PC-9 (cell line): ENCODE data around the gene SMCO2. TPM values are rescaled to one million over a fixed set of nuclear protein-coding genes. Genes with fewer than 3 reads are reported as not detected.

Experiments
- BruUV-seq: library from RNA; stranded (reverse); fragments of 400-500 nt; replicated peaks from 2 replicates; lab custom pipeline; 2021; lab: Mats Ljungman, UMichigan
- CTCF ChIA-PET: fragments of 300-600 bp; sonication (Branson Sonifier 250); formaldehyde crosslinking; loops from one replicate; lab custom pipeline; 2022; ENCODE audit warnings: antibody characterized with exemption; lab: Charles Lee
- POLR2A ChIA-PET: fragments of 300-600 bp; sonication (Branson Sonifier 250); formaldehyde crosslinking; loops from one replicate; lab custom pipeline; 2022; ENCODE audit warnings: antibody characterized with exemption; ENCODE audit not compliant: unreplicated experiment; lab: Charles Lee
- DNase-seq, 2 experiments: peaks; one replicate each; pipeline versions ENCODE4 v3.0.0 to v3.0.0-alpha.2; 2015 to 2022; ENCODE audit warnings: mixed read lengths in 1 of 2
- H2AFZ ChIP-seq: fragments of 200-600 bp; sonication (generic); 2 replicates; pipeline ENCODE4 v1.8.1; 2017; ENCODE audit warnings: antibody characterized with exemption
- H3F3A ChIP-seq: fragments of 200-600 bp; sonication (generic); 2 replicates; pipeline ENCODE4 v1.8.1; 2017; ENCODE audit warnings: antibody characterized with exemption, mild to moderate bottlenecking, low read depth; ENCODE audit not compliant: insufficient read depth
- H3K27ac ChIP-seq: fragments of 200-600 bp; sonication (generic); 2 replicates; pipeline ENCODE4 v1.6.1; 2016; ENCODE audit warnings: mixed run types
- H3K27me3 ChIP-seq: fragments of 200-600 bp; sonication (generic); 2 replicates; pipeline ENCODE4 v1.6.1; 2016; ENCODE audit warnings: low read depth, mixed run types; ENCODE audit not compliant: insufficient read depth
- H3K36me3 ChIP-seq: fragments of 200-600 bp; sonication (generic); 2 replicates; pipeline ENCODE4 v1.6.1; 2016; ENCODE audit warnings: low read depth, mixed run types
- H3K4me1 ChIP-seq: fragments of 200-600 bp; sonication (generic); replicated peaks from 2 replicates; pipeline ENCODE4 v1.6.1; 2016; ENCODE audit warnings: mixed run types; ENCODE audit not compliant: insufficient read depth
- H3K4me2 ChIP-seq: fragments of 200-600 bp; sonication (generic); 2 replicates; pipeline ENCODE4 v1.6.1; 2017; ENCODE audit warnings: mixed run types
- H3K4me3 ChIP-seq: fragments of 200-600 bp; sonication (generic); 2 replicates; pipeline ENCODE4 v1.6.1; 2016; ENCODE audit warnings: mixed run types
- H3K79me2 ChIP-seq: fragments of 200-600 bp; sonication (generic); 2 replicates; pipeline ENCODE4 v1.6.1; 2017; ENCODE audit warnings: low read depth, mixed run types
- H3K9me2 ChIP-seq: fragments of 200-600 bp; sonication (generic); 2 replicates; pipeline ENCODE4 v1.8.1; 2017; ENCODE audit warnings: mild to moderate bottlenecking; ENCODE audit not compliant: insufficient read depth
- H3K9me3 ChIP-seq: fragments of 200-600 bp; sonication (generic); 2 replicates; pipeline ENCODE4 v1.8.1; 2016; ENCODE audit warnings: low read depth; ENCODE audit not compliant: insufficient read depth
- H4K20me1 ChIP-seq: fragments of 200-600 bp; sonication (generic); 2 replicates; pipeline ENCODE4 v1.8.1; 2017; ENCODE audit not compliant: insufficient read depth
- CTCF ChIP-seq: fragments of 200-600 bp; sonication (generic); conservative IDR thresholded peaks from 2 replicates; pipeline ENCODE4 v1.6.1; 2017; ENCODE audit warnings: mixed run types, antibody characterized with exemption, mild to moderate bottlenecking, moderate library complexity
- EZH2 ChIP-seq: fragments of 200-600 bp; sonication (generic); IDR thresholded peaks from 2 replicates; pipeline ENCODE4 v1.8.0; 2017; ENCODE audit warnings: antibody characterized with exemption, low read depth
- intact Hi-C: fragments of 100-400 bp; cut with micrococcal nuclease; formaldehyde crosslinking; loops from one replicate; pipeline ENCODE4 v1.10.0; 2022; ENCODE audit not compliant: unreplicated experiment
- total RNA-seq: library from RNA; stranded (reverse); gene quantifications from 2 replicates; pipeline ENCODE4 v1.2.3, GENCODE V29; 2021

SMCO2 gene
- total RNA-seq, 1 experiment from 2014 or later: 3.7 TPM

DNA sequence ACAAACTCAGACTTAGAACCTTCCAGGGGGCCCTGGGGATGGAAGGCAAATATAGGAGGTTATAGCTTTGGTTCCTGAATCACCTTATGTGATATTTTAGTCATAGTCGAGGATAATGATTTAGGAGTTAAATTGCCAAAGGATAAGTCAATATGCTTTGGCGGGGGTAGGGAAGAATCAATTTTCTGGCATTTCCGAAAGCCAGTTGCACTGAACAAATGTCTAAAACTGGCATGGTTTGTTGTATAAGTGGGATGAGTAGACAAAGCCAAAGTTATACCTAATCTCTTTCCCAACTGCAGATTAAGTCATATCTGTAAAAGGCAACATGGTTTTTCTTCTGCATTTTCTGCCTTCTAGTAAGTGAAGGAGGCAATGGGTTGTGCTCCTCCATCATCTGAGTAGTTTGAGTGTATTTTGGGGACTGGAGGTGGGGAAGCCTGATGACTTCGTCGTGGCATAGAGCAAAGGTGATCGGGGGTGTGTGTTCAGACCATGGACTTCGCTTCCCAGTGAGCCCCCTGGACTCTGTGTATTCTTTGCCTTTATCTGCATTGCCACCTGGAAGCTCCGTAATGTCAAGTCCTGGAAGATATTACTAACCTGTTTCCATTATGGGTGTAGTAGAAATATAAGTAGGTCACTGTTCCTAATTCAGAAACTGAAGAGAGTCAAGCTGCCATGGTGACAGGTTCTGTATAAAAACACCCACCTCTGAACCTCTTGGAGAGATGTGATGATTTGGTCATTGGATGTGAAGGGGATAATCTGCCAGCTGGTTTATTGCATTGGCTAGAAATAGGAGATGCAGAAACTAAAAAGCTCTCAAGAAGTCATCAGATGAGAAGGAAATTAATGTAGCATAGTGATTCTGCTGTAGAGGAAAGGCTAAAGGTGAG lies 102.0 kb downstream of the SMCO2 start:
- Histone ChIP-seq H3K4me3 (no peak overlapping the region), H2AFZ (no peak overlapping the region), H3K27ac (peak overlapping the region; percentile 98), H3K9me2 (no peaks in the 10 kb centered on the region), H4K20me1 (no peaks in the 10 kb centered on the region), H3K27me3 (no peaks in the 10 kb centered on the region), H3K9me3 (no peaks in the 10 kb centered on the region), H3K4me1 (peaks cover 38% of the 10 kb centered on the region), H3K4me2 (peak overlapping the region; percentile 83), H3K79me2 (peaks cover 33% of the 10 kb centered on the region), H3K36me3 (no peaks in the 10 kb centered on the region), H3F3A (peaks cover 24% of the 10 kb centered on the region)
- no TSS peak for BruUV-seq
- TF ChIP-seq CTCF: no peak
- TF ChIP-seq EZH2: no peak
- intact Hi-C loops: loop anchor here (1.0 kb wide), 4 partner anchors 24 to 87 kb away; partner anchors contain the start of gene PPFIBP1
- CTCF ChIA-PET: interaction anchor here (0.6 kb wide), 1 partner anchor 21 kb away, joined by 3 read pairs; no protein-coding TSS in a partner anchor
- POLR2A ChIA-PET: no interaction called here
- no peak for DNase-seq

- Histone ChIP-seq H2AFZ (peak overlapping the region; percentile 76), H3K4me3 (peak overlapping the region; percentile 52; the same call in 1 of the 2 replicates), H3K27ac (peak overlapping the region; percentile 98), H3K4me2 (peak overlapping the region; percentile 83), H3K79me2 (peaks cover 33% of the 10 kb centered on the region), H3F3A (peaks cover 24% of the 10 kb centered on the region), H3K9me3 (no peaks in the 10 kb centered on the region), H3K27me3 (no peaks in the 10 kb centered on the region), H3K9me2 (no peaks in the 10 kb centered on the region), H3K36me3 (no peaks in the 10 kb centered on the region), H4K20me1 (no peaks in the 10 kb centered on the region), H3K4me1 (peaks cover 38% of the 10 kb centered on the region)
- no TSS peak for BruUV-seq
- peak; percentile 28 to 89 for DNase-seq
- ChIA-PET CTCF (no interaction called here), POLR2A (interaction anchor here (0.6 to 1.0 kb wide), 2 partner anchors 9 to 25 kb away, joined by 4 to 8 read pairs; partner anchors contain the start of gene PPFIBP1)
- TF ChIP-seq EZH2: no peak
- TF ChIP-seq CTCF: no peak
- intact Hi-C loops: loop anchor here (1.0 kb wide), 4 partner anchors 25 to 86 kb away; partner anchors contain the start of gene PPFIBP1
Observed at GRCh38 chr12:27549236-27549800, 102.8 kb downstream of the SMCO2 start.

- no peaks in the 10 kb centered on the region for H3K9me3 ChIP-seq
- H4K20me1 ChIP-seq: no peaks in the 10 kb centered on the region
- peaks cover 24% of the 10 kb centered on the region for H3F3A ChIP-seq
- TF ChIP-seq EZH2 (no peak), CTCF (no peak)
- CTCF ChIA-PET: no interaction called here
- H3K4me1 ChIP-seq: peaks cover 38% of the 10 kb centered on the region
- H3K36me3 ChIP-seq: no peaks in the 10 kb centered on the region
- peak overlapping the region; percentile 98 for H3K27ac ChIP-seq
- H3K9me2 ChIP-seq: no peaks in the 10 kb centered on the region
- BruUV-seq: no TSS peak
- peak; percentile 82 to 95 for DNase-seq
- peak overlapping the region; percentile 83 for H3K4me2 ChIP-seq
- no peaks in the 10 kb centered on the region for H3K27me3 ChIP-seq
- intact Hi-C loops: loop anchor here (1.0 kb wide), 4 partner anchors 26 to 85 kb away; partner anchors contain the start of gene PPFIBP1
- H3K4me3 ChIP-seq: peak overlapping the region; percentile 52; the same call in 1 of the 2 replicates
- peaks cover 33% of the 10 kb centered on the region for H3K79me2 ChIP-seq
- H2AFZ ChIP-seq: peak overlapping the region; percentile 76
- POLR2A ChIA-PET: interaction anchor here (0.6 to 1.0 kb wide), 2 partner anchors 8 to 26 kb away, joined by 4 to 8 read pairs; partner anchors contain the start of gene PPFIBP1
Observed at GRCh38 chr12:27549801-27550652, 103.5 kb downstream of the SMCO2 start.
